RPMI7951 (cell line): ENCODE measurements around the gene TXNRD2. TPM values are rescaled to one million over a fixed set of nuclear protein-coding genes. Genes with fewer than 3 reads are reported as not detected.
"Not testable (repeated sequence)": the region's sequence is repeated elsewhere in the genome, so short reads cannot be mapped to it uniquely, and the experiment has no call there.

Experiments used
- DNase-seq: peaks from one replicate; pipeline ENCODE4 v3.0.0-alpha.2; 2012; ENCODE audit warnings: low read depth
- total RNA-seq: library from RNA; depleted of rRNA; stranded (reverse); fragments of >200 nt; shearing (Covaris generic); gene quantifications from 2 replicates; pipeline ENCODE4 v1.2.3, GENCODE V29; 2014

TXNRD2 gene
- total RNA-seq, 1 experiment from 2014 or later, result 24.9 TPM

GRCh38 chr22:19923914-19924513 lies 17.6 kb downstream of the TXNRD2 start:
- no peak for DNase-seq

GRCh38 chr22:19921544-19922081 lies 20.0 kb downstream of the TXNRD2 start:
- no peak for DNase-seq

GRCh38 chr22:19919701-19920363 lies 21.8 kb downstream of the TXNRD2 start:
- no peak for DNase-seq

GRCh38 chr22:19918332-19919106 lies 23.1 kb downstream of the TXNRD2 start:
- DNase-seq, result no peak

- no peak for DNase-seq
These were observed 24.1 kb downstream of the TXNRD2 start for GRCh38 chr22:19917389-19918138.

- no peak for DNase-seq
These were observed 24.7 kb downstream of the TXNRD2 start for GRCh38 chr22:19916941-19917340.

GRCh38 chr22:19916006-19916405 lies 25.6 kb downstream of the TXNRD2 start:
- DNase-seq, result no peak

GRCh38 chr22:19915287-19915954 lies 26.2 kb downstream of the TXNRD2 start:
- no peak for DNase-seq

GRCh38 chr22:19914201-19914943 lies 27.2 kb downstream of the TXNRD2 start:
- no peak for DNase-seq

GRCh38 chr22:19913337-19913936 lies 28.2 kb downstream of the TXNRD2 start:
- DNase-seq, result no peak

- DNase-seq, result no peak
These were observed 29.2 kb downstream of the TXNRD2 start for GRCh38 chr22:19912271-19912999.

- DNase-seq, result no peak
These were observed 29.9 kb downstream of the TXNRD2 start for GRCh38 chr22:19911540-19912270.

- DNase-seq, result no peak
These were observed 31.4 kb downstream of the TXNRD2 start for GRCh38 chr22:19910180-19910744.

- peak; percentile 65 for DNase-seq
These were observed 32.1 kb downstream of the TXNRD2 start for GRCh38 chr22:19909350-19910179.

- not testable (repeated sequence) for DNase-seq
These were observed 33.7 kb downstream of the TXNRD2 start for GRCh38 chr22:19907902-19908301.

- DNase-seq, result not testable (repeated sequence)
These were observed 34.8 kb downstream of the TXNRD2 start for GRCh38 chr22:19906864-19907263.
